Measurements from ENCODE around the gene RPL41.

DNA sequence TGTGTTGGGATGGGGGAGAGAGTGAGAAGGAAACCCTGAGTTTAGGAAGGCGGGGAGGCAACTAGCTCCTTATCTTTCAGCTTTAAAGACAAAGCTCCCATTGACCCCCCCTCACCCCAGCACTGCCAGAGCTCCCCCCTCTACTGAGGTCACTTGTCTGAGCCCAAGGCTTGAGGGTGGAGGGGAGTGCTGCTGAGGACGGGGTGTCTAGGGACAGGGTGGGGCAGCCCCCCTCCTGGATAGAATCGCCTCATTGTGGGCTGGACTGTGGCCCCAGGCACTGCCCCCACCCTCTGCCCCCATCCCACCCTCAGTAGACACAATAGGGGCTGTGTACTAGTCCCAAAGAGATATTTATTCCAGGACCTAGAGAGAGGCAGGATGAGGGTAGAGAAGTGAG, 33.5 kb upstream of the RPL41 start:
- no peak for TF ChIP-seq POLR2A (IDR thresholded peaks at IDR 0.05)
- TF ChIP-seq, protein P1, sequence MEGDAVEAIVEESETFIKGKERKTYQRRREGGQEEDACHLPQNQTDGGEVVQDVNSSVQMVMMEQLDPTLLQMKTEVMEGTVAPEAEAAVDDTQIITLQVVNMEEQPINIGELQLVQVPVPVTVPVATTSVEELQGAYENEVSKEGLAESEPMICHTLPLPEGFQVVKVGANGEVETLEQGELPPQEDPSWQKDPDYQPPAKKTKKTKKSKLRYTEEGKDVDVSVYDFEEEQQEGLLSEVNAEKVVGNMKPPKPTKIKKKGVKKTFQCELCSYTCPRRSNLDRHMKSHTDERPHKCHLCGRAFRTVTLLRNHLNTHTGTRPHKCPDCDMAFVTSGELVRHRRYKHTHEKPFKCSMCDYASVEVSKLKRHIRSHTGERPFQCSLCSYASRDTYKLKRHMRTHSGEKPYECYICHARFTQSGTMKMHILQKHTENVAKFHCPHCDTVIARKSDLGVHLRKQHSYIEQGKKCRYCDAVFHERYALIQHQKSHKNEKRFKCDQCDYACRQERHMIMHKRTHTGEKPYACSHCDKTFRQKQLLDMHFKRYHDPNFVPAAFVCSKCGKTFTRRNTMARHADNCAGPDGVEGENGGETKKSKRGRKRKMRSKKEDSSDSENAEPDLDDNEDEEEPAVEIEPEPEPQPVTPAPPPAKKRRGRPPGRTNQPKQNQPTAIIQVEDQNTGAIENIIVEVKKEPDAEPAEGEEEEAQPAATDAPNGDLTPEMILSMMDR (IDR thresholded peaks at IDR 0.05) = no peak

Measured in esophagus squamous epithelium (tissue), 4 donors.